Endothelial cell of umbilical vein (primary cell): ENCODE data around the gene PLEKHA6. TPM values are rescaled to one million over a fixed set of nuclear protein-coding genes. Genes with fewer than 3 reads are reported as not detected.

Experiments
- BruUV-seq: library from RNA; stranded (reverse); fragments of 400-500 nt; replicated peaks from 2 replicates; lab custom pipeline; 2021; lab: Mats Ljungman, UMichigan
- CTCF ChIA-PET: fragments of 300-600, 350-600 bp; sonication (Branson Sonifier 250); formaldehyde crosslinking; loops from one replicate; lab custom pipeline; 2021; ENCODE audit warnings: antibody characterized with exemption, inconsistent platforms; lab: Charles Lee
- POLR2A ChIA-PET: fragments of 300-600, 350-600 bp; sonication (Branson Sonifier 250); formaldehyde crosslinking; loops from one replicate; lab custom pipeline; 2021; ENCODE audit warnings: antibody characterized with exemption, inconsistent platforms; lab: Charles Lee
- DNase-seq: peaks from one replicate; pipeline ENCODE4 v3.0.0-alpha.2; 2011; ENCODE audit warnings: low read depth, low spot score
- FAIRE-seq: peaks from 2 replicates; lab custom pipeline; 2011; peaks lifted over from hg19 to GRCh38; lab: Jason Lieb, UNC
- H2AFZ ChIP-seq: 2 replicates; pipeline ENCODE4 v1.6.0; 2012; ENCODE audit warnings: low read depth, low read length, control low read depth, inconsistent platforms
- H3K27ac ChIP-seq: 2 replicates; pipeline ENCODE4 v1.5.1; 2011; ENCODE audit warnings: low read depth, mild to moderate bottlenecking, control low read depth, low read length, moderate library complexity; ENCODE audit not compliant: insufficient read depth
- H3K27me3 ChIP-seq, 2 experiments: 2 replicates each; pipeline versions ENCODE4 v1.6.0 to v1.6.1; 2011; ENCODE audit warnings: low read length in 2 of 2, mixed read lengths in 1 of 2; ENCODE audit not compliant: control insufficient read depth in 2 of 2, insufficient read depth in 2 of 2
- H3K36me3 ChIP-seq, 2 experiments: 2 replicates in 1 of 2; 3 replicates in 1 of 2; pipeline ENCODE4 v1.5.1; 2011; ENCODE audit warnings: low read length in 2 of 2, mild to moderate bottlenecking in 1 of 2, moderate library complexity in 1 of 2; ENCODE audit not compliant: control insufficient read depth in 2 of 2, insufficient read depth in 2 of 2; ENCODE audit errors: extremely low read depth in 1 of 2
- H3K4me1 ChIP-seq: 3 replicates; pipeline ENCODE4 v1.5.1; 2011; ENCODE audit warnings: mild to moderate bottlenecking, low read length; ENCODE audit not compliant: control insufficient read depth, insufficient read depth; ENCODE audit errors: extremely low read depth
- H3K4me2 ChIP-seq: 2 replicates; pipeline ENCODE4 v1.6.1; 2011; ENCODE audit warnings: low read length, control low read depth, mixed read lengths; ENCODE audit not compliant: insufficient read depth
- H3K4me3 ChIP-seq, 3 experiments: fragments of 200-600 bp in 1 of 3; sonication (generic), shearing (Covaris generic) in 1 of 3; replicated peaks in 1 of 3; 2 replicates each; pipeline ENCODE4 v1.5.1; 2011 to 2016; ENCODE audit warnings: control low read depth in 3 of 3, low read length in 3 of 3, mild to moderate bottlenecking in 2 of 3, inconsistent platforms in 1 of 3, low read depth in 1 of 3, moderate library complexity in 1 of 3; ENCODE audit not compliant: insufficient read depth in 1 of 3
- H3K79me2 ChIP-seq: 2 replicates; pipeline ENCODE4 v1.6.0; 2012; ENCODE audit warnings: low read length, inconsistent platforms; ENCODE audit not compliant: control insufficient read depth, insufficient read depth
- H3K9ac ChIP-seq: replicated peaks from 2 replicates; pipeline ENCODE3; 2011; ENCODE audit warnings: low read length, control low read depth; ENCODE audit not compliant: insufficient read depth; ENCODE audit errors: extremely low read depth
- H3K9me1 ChIP-seq: replicated peaks from 3 replicates; pipeline ENCODE4 v1.6.0; 2011; ENCODE audit warnings: mild to moderate bottlenecking, low read length; ENCODE audit not compliant: control insufficient read depth, insufficient read depth; ENCODE audit errors: extremely low read depth
- H3K9me3 ChIP-seq: replicated peaks from 2 replicates; pipeline ENCODE4 v1.5.1; 2012; ENCODE audit warnings: low read length, inconsistent platforms; ENCODE audit not compliant: control insufficient read depth, insufficient read depth
- H4K20me1 ChIP-seq: replicated peaks from 2 replicates; pipeline ENCODE3; 2011; ENCODE audit warnings: mild to moderate bottlenecking, low read length; ENCODE audit not compliant: control insufficient read depth, insufficient read depth; ENCODE audit errors: extremely low read depth
- GATA2 ChIP-seq: IDR thresholded peaks from 2 replicates; pipeline ENCODE4 v1.7.0; 2011; ENCODE audit warnings: low read depth, mild to moderate bottlenecking, moderate library complexity, mixed read lengths, low read length; ENCODE audit not compliant: insufficient read length, insufficient read depth
- MAX ChIP-seq: IDR thresholded peaks from 2 replicates; pipeline ENCODE4 v1.6.1; 2011; ENCODE audit not compliant: insufficient read depth, insufficient read length
- MYC ChIP-seq: IDR thresholded peaks from one replicate; pipeline ENCODE4 v1.6.1; 2011; ENCODE audit warnings: mild to moderate bottlenecking, low read depth, low read length
- POLR2A ChIP-seq: IDR thresholded peaks from 2 replicates; pipeline ENCODE4 v1.6.1; 2012; ENCODE audit warnings: low read depth, mild to moderate bottlenecking, control low read depth, low read length
- dilution Hi-C: fragments of 300-500 bp; cut with MboI; formaldehyde crosslinking; loops from one replicate; pipeline ENCODE4 v1.15.0; 2019; ENCODE audit warnings: low sequenced_read_pairs; ENCODE audit not compliant: extremely low pct_ligation_motif_present
- intact Hi-C: fragments of 100-400 bp; cut with micrococcal nuclease; formaldehyde crosslinking; loops from one replicate; pipeline ENCODE4 v1.10.0; 2022
- polyA plus RNA-seq, 4 experiments: library from polyadenylated mRNA; depleted of rRNA in 3 of 4; stranded (reverse) in 3 of 4; unstranded in 1 of 4; fragments of >200 nt; gene quantifications; 2 replicates each; pipeline versions ENCODE4 v1.2.1 to v1.2.3, GENCODE V29; 2011 to 2012; ENCODE audit warnings: missing spikeins in 1 of 4
- total RNA-seq: library from RNA; stranded (reverse); gene quantifications from 2 replicates; pipeline ENCODE4 v1.2.3, GENCODE V29; 2021
- TF ChIP-seq, protein P1 (sequence below), 2 donors: IDR thresholded peaks; 1 replicate in 1 of 2; 2 replicates in 1 of 2; pipeline ENCODE4 v1.5.1; 2011; ENCODE audit warnings: low read length in 2 of 2, mild to moderate bottlenecking in 2 of 2, moderate library complexity in 2 of 2, control low read depth in 1 of 2, inconsistent platforms in 1 of 2, low read depth in 1 of 2; ENCODE audit not compliant: insufficient read depth in 1 of 2; ENCODE audit errors: extremely low read depth in 1 of 2

PLEKHA6 gene
- total and polyA plus RNA-seq, 2 donors (not counting 3 experiments of a cell fraction or from before 2014, with no cell fraction given), result 2.1 to 15.0 TPM

GRCh38 chr1:204211046-204211445 lies 148.7 kb downstream of the PLEKHA6 start:
- intact Hi-C loops, result loop anchor here (5.0 kb wide), 1 partner anchor 291 kb away; no protein-coding TSS in a partner anchor
- Histone ChIP-seq H3K9ac (no peak overlapping the region), H3K27me3 (no peaks in the 10 kb centered on the region), H3K79me2 (no peaks in the 10 kb centered on the region), H3K27ac (no peak overlapping the region), H3K4me1 (no peaks in the 10 kb centered on the region), H3K9me3 (no peaks in the 10 kb centered on the region), H2AFZ (no peak overlapping the region), H3K4me2 (no peak overlapping the region), H4K20me1 (no peaks in the 10 kb centered on the region), H3K4me3 (no peak overlapping the region), H3K9me1 (no peaks in the 10 kb centered on the region), H3K36me3 (no peaks in the 10 kb centered on the region)
- no peak for DNase-seq
- dilution Hi-C loops, result no loop called here
- TF ChIP-seq POLR2A (no peak), MAX (no peak)
- ChIA-PET CTCF (interaction anchor here (0.6 to 3.6 kb wide), 5 partner anchors 13 to 292 kb away, joined by 3 to 35 read pairs (median 4); no protein-coding TSS in a partner anchor), POLR2A (no interaction called here)
- no TSS peak for BruUV-seq
- FAIRE-seq, result no peak

- FAIRE-seq (peak; percentile 55), DNase-seq (peak; percentile 41)
- no peak overlapping the region for H3K27ac ChIP-seq
- H3K4me1 ChIP-seq, result no peaks in the 10 kb centered on the region
- no peak overlapping the region for H3K4me3 ChIP-seq
- dilution Hi-C loops (no loop called here), intact Hi-C loops (loop anchor here (1.0 kb wide), 4 partner anchors 16 to 346 kb away; partner anchors contain the start of gene SNRPE)
- H3K9me1 ChIP-seq, result no peaks in the 10 kb centered on the region
- H3K4me2 ChIP-seq, result no peak overlapping the region
- H3K9me3 ChIP-seq, result no peaks in the 10 kb centered on the region
- no peaks in the 10 kb centered on the region for H3K79me2 ChIP-seq
- ChIA-PET POLR2A (interaction anchor here (1.2 kb wide), 1 partner anchor 44 kb away, joined by 3 read pairs; no protein-coding TSS in a partner anchor), CTCF (interaction anchor here (0.5 to 11.0 kb wide), 45 partner anchors 9 to 355 kb away, joined by 3 to 770 read pairs (median 4); partner anchors contain the start of genes ETNK2, KISS1, PLEKHA6 and REN)
- no TSS peak for BruUV-seq
- TF ChIP-seq, protein P1, sequence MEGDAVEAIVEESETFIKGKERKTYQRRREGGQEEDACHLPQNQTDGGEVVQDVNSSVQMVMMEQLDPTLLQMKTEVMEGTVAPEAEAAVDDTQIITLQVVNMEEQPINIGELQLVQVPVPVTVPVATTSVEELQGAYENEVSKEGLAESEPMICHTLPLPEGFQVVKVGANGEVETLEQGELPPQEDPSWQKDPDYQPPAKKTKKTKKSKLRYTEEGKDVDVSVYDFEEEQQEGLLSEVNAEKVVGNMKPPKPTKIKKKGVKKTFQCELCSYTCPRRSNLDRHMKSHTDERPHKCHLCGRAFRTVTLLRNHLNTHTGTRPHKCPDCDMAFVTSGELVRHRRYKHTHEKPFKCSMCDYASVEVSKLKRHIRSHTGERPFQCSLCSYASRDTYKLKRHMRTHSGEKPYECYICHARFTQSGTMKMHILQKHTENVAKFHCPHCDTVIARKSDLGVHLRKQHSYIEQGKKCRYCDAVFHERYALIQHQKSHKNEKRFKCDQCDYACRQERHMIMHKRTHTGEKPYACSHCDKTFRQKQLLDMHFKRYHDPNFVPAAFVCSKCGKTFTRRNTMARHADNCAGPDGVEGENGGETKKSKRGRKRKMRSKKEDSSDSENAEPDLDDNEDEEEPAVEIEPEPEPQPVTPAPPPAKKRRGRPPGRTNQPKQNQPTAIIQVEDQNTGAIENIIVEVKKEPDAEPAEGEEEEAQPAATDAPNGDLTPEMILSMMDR (IDR thresholded peaks at IDR 0.05; ENCODE audit: extremely low read depth in 1 of 2, insufficient read depth in 1 of 2, low read depth in 1 of 2, low read length in 2 of 2), result peak; percentile 89 to 97
- no peak for TF ChIP-seq GATA2
- TF ChIP-seq MAX, result no peak
- no peak for TF ChIP-seq POLR2A
- no peak for TF ChIP-seq MYC
- no peak overlapping the region for H3K9ac ChIP-seq
- H4K20me1 ChIP-seq, result no peaks in the 10 kb centered on the region
- no peaks in the 10 kb centered on the region for H3K36me3 ChIP-seq
- H3K27me3 ChIP-seq, result no peaks in the 10 kb centered on the region
- no peak overlapping the region for H2AFZ ChIP-seq
Observed at GRCh38 chr1:204207136-204207616, 152.6 kb downstream of the PLEKHA6 start.
